ENCODE measurements around the gene POLR3E. TPM values are rescaled to one million over a fixed set of nuclear protein-coding genes. Genes with fewer than 3 reads are reported as not detected.

POLR3E gene
- total RNA-seq, 1 donor from 2014 or later = 91.3 TPM

DNA sequence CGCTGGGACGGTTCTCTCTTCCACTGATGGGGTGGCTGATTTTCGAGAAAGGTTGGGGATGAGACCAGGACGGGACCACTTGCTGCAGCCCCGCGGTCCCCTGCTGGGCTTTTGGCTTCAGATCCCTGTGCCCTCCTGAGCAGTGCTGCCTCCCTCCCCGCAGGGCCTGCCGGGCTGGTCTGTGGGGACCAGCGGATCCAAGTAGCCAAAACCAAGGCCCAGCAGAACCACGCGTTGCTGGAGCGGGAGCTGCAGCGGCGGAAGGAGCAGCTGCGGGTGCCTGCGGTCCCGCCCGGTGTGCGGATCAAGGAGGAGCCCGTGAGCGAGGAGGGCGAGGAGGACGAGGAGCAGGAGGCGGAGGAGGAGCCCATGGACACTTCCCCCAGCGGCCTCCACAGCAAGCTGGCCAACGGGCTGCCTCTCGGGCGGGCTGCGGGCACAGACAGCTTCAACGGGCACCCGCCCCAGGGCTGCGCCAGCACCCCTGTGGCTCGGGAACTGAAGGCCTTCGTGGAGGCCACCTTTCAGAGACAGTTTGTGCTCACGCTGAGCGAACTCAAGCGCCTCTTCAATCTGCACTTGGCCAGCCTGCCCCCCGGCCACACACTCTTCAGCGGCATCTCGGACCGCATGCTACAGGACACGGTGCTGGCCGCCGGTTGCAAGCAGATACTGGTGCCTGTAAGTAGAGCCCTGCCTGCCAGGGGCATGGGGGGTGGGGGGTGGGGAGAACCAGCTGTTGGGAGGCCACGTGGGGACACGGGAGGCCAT, 28.6 kb downstream of the POLR3E start:
- no peaks in the 10 kb centered on the region for H3K36me3 ChIP-seq
- H3K9me3 Mint-ChIP-seq = no peaks in the 10 kb centered on the region
- H3K4me1 ChIP-seq = no peaks in the 10 kb centered on the region
- H3K27me3 Mint-ChIP-seq (ENCODE audit: insufficient read depth, low read depth) = peaks cover 2% of the 10 kb centered on the region
- peaks cover 6% of the 10 kb centered on the region for H3K36me3 Mint-ChIP-seq
- peaks cover 7% of the 10 kb centered on the region for H3F3A ChIP-seq (ENCODE audit: low read depth)
- H3K79me2 ChIP-seq (ENCODE audit: low read depth) = peaks cover 12% of the 10 kb centered on the region
- H3K9me3 ChIP-seq (ENCODE audit: low read depth) = no peaks in the 10 kb centered on the region
- no peak overlapping the region for H3K27ac Mint-ChIP-seq
- no peak overlapping the region for H3K9ac ChIP-seq
- H3K27ac ChIP-seq = no peak overlapping the region
- no peak for DNase-seq (ENCODE audit: low spot score)
- TF ChIP-seq EZH2 (IDR thresholded peaks at IDR 0.05) (no peak), EZH2phosphoT487 (IDR thresholded peaks at IDR 0.05) (no peak)
- TF ChIP-seq, protein P1, sequence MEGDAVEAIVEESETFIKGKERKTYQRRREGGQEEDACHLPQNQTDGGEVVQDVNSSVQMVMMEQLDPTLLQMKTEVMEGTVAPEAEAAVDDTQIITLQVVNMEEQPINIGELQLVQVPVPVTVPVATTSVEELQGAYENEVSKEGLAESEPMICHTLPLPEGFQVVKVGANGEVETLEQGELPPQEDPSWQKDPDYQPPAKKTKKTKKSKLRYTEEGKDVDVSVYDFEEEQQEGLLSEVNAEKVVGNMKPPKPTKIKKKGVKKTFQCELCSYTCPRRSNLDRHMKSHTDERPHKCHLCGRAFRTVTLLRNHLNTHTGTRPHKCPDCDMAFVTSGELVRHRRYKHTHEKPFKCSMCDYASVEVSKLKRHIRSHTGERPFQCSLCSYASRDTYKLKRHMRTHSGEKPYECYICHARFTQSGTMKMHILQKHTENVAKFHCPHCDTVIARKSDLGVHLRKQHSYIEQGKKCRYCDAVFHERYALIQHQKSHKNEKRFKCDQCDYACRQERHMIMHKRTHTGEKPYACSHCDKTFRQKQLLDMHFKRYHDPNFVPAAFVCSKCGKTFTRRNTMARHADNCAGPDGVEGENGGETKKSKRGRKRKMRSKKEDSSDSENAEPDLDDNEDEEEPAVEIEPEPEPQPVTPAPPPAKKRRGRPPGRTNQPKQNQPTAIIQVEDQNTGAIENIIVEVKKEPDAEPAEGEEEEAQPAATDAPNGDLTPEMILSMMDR (IDR thresholded peaks at IDR 0.05) = no peak
- H3K4me3 ChIP-seq = no peak overlapping the region
- no peaks in the 10 kb centered on the region for H3K27me3 ChIP-seq
- no peak overlapping the region for H2AFZ ChIP-seq (replicated peaks)
- no peak overlapping the region for H3K4me3 Mint-ChIP-seq
- H3K4me2 ChIP-seq = no peak overlapping the region
- H4K20me1 ChIP-seq (ENCODE audit: low read depth) = peaks cover 3% of the 10 kb centered on the region
- H3K4me1 Mint-ChIP-seq = no peaks in the 10 kb centered on the region

DNA sequence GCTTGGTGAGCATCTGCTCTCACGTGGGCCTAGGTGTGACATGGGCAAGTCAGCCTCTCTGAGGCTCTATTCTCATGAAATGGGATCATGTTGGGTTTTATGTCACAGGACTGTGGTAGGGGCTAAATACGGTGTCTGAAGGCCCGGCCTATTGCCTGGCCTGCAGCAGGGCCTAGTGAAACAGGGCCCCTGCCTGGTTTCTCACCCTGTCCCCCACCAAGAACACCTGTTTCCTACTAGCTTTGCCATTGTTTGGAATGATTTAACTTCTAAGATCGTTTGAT, 29.1 kb downstream of the POLR3E start:
- Histone ChIP-seq H3K9me3 (ENCODE audit: low read depth) (no peaks in the 10 kb centered on the region), H3K27ac (no peak overlapping the region), H3K9ac (no peak overlapping the region), H3F3A (ENCODE audit: low read depth) (peaks cover 2% of the 10 kb centered on the region), H4K20me1 (ENCODE audit: low read depth) (peaks cover 3% of the 10 kb centered on the region), H3K27me3 (no peaks in the 10 kb centered on the region), H3K4me3 (no peak overlapping the region), H3K36me3 (no peaks in the 10 kb centered on the region), H2AFZ (replicated peaks) (no peak overlapping the region), H3K4me1 (no peaks in the 10 kb centered on the region), H3K79me2 (ENCODE audit: low read depth) (peaks cover 11% of the 10 kb centered on the region), H3K4me2 (no peak overlapping the region)
- peaks cover 2% of the 10 kb centered on the region for H3K27me3 Mint-ChIP-seq (ENCODE audit: insufficient read depth, low read depth)
- TF ChIP-seq, protein P1 (IDR thresholded peaks at IDR 0.05) = no peak
- TF ChIP-seq EZH2phosphoT487 (IDR thresholded peaks at IDR 0.05) (no peak), EZH2 (IDR thresholded peaks at IDR 0.05) (no peak)
- no peak for DNase-seq (ENCODE audit: low spot score)
- no peaks in the 10 kb centered on the region for H3K9me3 Mint-ChIP-seq
- H3K4me1 Mint-ChIP-seq = no peaks in the 10 kb centered on the region
- no peak overlapping the region for H3K27ac Mint-ChIP-seq
- no peak overlapping the region for H3K4me3 Mint-ChIP-seq
- H3K36me3 Mint-ChIP-seq = peaks cover 7% of the 10 kb centered on the region

DNA sequence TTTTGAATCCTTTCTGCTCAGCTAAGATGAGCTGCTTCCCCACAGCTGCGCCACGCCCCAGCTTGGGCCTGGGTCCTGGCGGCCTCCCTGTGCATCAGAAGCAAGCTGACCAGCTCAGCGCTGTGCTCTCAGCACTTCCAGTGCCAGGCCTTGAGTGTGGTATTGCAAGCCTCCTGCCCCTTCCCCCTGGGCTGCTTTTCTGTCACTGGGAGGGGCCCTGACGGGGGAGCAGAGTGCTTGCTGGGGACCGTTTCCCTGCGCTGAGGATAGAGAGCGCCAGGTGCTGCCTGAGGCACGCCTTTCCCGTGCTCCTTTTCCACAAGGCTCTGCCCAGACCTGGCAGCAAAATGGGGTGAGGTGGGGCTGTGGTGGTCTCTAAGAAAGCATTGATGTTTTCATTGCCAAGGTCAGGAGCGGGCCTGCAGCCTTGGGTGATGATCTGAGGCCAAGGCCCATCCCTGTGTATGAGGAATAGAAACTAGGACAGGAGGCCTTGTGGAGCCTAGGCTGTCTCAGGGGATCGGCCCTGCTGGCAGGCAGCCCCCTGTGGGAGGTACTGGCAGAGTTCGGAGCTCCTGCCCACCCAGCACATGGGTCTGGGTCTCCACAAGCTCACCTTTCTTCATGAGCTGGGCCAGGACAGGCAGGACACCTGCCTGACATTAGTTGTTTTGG, 29.7 kb downstream of the POLR3E start:
- Histone ChIP-seq H3K79me2 (ENCODE audit: low read depth) (peaks cover 5% of the 10 kb centered on the region), H3K4me2 (no peak overlapping the region), H3K9me3 (ENCODE audit: low read depth) (no peaks in the 10 kb centered on the region), H4K20me1 (ENCODE audit: low read depth) (peaks cover 3% of the 10 kb centered on the region), H2AFZ (replicated peaks) (no peak overlapping the region), H3K9ac (no peak overlapping the region), H3K4me1 (no peaks in the 10 kb centered on the region), H3K36me3 (no peaks in the 10 kb centered on the region), H3F3A (ENCODE audit: low read depth) (no peaks in the 10 kb centered on the region), H3K4me3 (no peak overlapping the region), H3K27ac (no peak overlapping the region), H3K27me3 (no peaks in the 10 kb centered on the region)
- Mint-ChIP-seq H3K27me3 (ENCODE audit: insufficient read depth, low read depth) (peaks cover 2% of the 10 kb centered on the region), H3K9me3 (no peaks in the 10 kb centered on the region), H3K4me3 (no peak overlapping the region), H3K36me3 (peaks cover 7% of the 10 kb centered on the region), H3K27ac (no peak overlapping the region), H3K4me1 (no peaks in the 10 kb centered on the region)
- TF ChIP-seq, protein P1 (IDR thresholded peaks at IDR 0.05) = no peak
- TF ChIP-seq EZH2phosphoT487 (IDR thresholded peaks at IDR 0.05) (no peak), EZH2 (IDR thresholded peaks at IDR 0.05) (no peak)
- DNase-seq (ENCODE audit: low spot score) = no peak

Measured in neural progenitor cell (in vitro differentiated cells).